IPS DF 6.9 (cell line): ENCODE data around the gene IGFBP3.
A peak's percentile ranks its signal among the peaks of the same experiment; 100 is the strongest.
"Not testable (repeated sequence)": the region's sequence is repeated elsewhere in the genome, so short reads cannot be mapped to it uniquely, and the experiment has no call there.

Experiments used
- DNase-seq: peaks from one replicate; pipeline ENCODE4 v3.0.0-alpha.2; 2013; ENCODE audit warnings: low read depth, low spot score
- H3K27ac ChIP-seq: one replicate; pipeline ENCODE4 v1.5.1; 2013; ENCODE audit warnings: low read length, control low read depth
- H3K27me3 ChIP-seq: 2 replicates; pipeline ENCODE4 v1.6.1; 2013; ENCODE audit warnings: mild to moderate bottlenecking, low read length; ENCODE audit not compliant: control insufficient read depth, insufficient read depth
- H3K36me3 ChIP-seq: 2 replicates; pipeline ENCODE4 v1.6.1; 2013; ENCODE audit warnings: low read length; ENCODE audit not compliant: control insufficient read depth, insufficient read depth
- H3K4me1 ChIP-seq: 2 replicates; pipeline ENCODE4 v1.6.1; 2013; ENCODE audit warnings: low read length; ENCODE audit not compliant: control insufficient read depth, insufficient read depth
- H3K4me3 ChIP-seq: 2 replicates; pipeline ENCODE4 v1.5.1; 2013; ENCODE audit warnings: mild to moderate bottlenecking, low read length
- H3K9me3 ChIP-seq: 2 replicates; pipeline ENCODE4 v1.6.1; 2013; ENCODE audit warnings: low read length, inconsistent platforms; ENCODE audit not compliant: control insufficient read depth, insufficient read depth
- WGBS: extraction: QIAGEN DNeasy Blood & Tissue Kit; methylation state at CpG from one replicate; pipeline ENCODE4 v1.1.7; 2013; ENCODE audit warnings: mixed read lengths, missing lambda C conversion rate; ENCODE audit not compliant: insufficient read length, insufficient coverage; 5-methylcytosine and 5-hydroxymethylcytosine counted together

The IGFBP3 gene, protein sequence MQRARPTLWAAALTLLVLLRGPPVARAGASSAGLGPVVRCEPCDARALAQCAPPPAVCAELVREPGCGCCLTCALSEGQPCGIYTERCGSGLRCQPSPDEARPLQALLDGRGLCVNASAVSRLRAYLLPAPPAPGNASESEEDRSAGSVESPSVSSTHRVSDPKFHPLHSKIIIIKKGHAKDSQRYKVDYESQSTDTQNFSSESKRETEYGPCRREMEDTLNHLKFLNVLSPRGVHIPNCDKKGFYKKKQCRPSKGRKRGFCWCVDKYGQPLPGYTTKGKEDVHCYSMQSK

DNA sequence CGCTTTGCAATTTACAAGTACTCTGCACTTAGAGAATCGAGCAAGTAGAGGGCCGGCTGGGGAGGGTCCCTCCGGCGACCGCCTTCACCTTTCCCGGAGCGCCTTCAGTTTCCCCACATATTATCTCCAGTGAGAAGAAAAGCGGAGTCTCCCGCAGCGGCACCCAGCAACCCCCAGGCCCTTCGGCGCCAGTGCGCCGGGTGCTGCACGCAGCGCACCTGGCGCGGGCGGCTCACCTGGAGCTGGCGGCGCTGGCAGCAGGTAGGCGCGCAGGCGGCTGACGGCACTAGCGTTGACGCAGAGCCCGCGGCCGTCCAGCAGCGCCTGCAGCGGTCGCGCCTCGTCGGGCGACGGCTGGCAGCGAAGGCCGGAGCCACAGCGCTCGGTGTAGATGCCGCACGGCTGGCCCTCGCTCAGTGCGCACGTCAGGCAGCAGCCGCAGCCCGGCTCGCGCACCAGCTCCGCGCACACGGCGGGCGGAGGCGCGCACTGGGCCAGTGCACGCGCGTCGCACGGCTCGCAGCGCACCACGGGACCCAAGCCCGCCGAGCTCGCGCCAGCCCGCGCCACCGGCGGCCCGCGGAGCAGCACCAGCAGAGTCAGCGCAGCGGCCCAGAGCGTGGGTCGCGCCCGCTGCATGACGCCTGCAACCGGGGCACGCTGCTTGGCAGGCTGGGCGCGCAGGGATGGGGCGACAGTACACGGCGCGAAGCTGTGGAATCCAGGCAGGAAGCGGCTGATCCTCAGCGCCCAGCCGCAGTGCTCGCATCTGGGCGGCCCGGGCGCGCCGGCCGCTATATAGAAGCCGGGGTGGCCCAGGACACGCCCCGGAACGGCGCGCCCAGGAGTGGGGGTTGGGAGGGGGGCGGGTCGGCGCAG is at the start of gene IGFBP3:
IGFBP3 (minus strand) TSS at position 771 of the 879 bp plus-strand sequence; CDS start at position 639, 132 bp downstream.
- H3K9me3 ChIP-seq: no peaks in the 10 kb centered on the region
- no CpG with 5 or more reads among the region's 111 CpGs for WGBS
- H3K36me3 ChIP-seq: no peaks in the 10 kb centered on the region
- H3K27ac ChIP-seq: no peak within 1 kb of the TSS
- H3K4me1 ChIP-seq: peaks cover 4% of the 10 kb centered on the region; the same call in 1 of the 2 replicates
- H3K4me3 ChIP-seq: peak within 1 kb of the TSS; percentile 65
- no peak for DNase-seq
- peaks cover 27% of the 10 kb centered on the region for H3K27me3 ChIP-seq

DNA sequence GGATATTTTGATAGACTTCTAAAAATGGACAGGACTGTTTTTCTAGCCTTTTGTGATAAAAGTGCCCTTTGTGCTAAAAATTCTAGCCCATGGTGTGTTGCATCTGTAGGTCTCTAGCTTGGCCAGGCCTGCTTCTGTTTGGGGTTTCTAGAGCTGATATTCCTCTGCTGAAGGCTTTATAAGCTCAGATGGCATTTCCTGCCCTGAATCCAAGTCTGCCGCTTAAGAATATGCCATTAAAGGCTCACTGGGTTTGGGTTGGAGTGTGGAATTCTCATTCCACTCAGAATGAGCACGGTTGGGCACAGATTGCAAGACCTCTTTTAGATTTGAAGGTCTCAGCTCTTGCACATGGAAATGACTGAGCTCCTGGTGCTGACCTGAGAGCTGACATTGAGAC is 49.4 kb upstream of the IGFBP3 start:
- Histone ChIP-seq H3K4me3 (no peak overlapping the region), H3K4me1 (no peaks in the 10 kb centered on the region; the same call in 1 of the 2 replicates), H3K27ac (no peak overlapping the region), H3K9me3 (no peaks in the 10 kb centered on the region), H3K27me3 (no peaks in the 10 kb centered on the region), H3K36me3 (no peaks in the 10 kb centered on the region)
- no CpG with 5 or more reads among the region's 2 CpGs for WGBS
- DNase-seq: no peak

DNA sequence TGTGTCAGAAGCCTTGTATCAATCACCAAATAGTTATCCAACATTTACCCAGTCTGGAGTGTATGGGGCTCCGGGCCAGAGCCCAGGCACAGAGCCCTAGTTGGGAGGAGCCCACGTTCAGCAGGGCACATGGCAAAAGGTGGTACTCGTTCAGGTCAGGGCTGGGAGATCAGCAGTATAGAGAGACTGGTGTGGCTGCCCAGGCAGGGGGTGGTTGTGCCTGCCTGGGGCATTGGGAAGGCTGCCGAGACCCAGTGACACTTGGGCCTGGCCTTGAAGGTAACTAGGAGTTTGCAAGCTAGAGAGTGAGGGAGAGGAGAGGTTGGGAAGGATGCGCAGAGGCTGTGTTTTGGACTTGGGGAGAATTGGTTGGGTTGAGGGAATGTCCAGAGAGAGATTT is 48.9 kb upstream of the IGFBP3 start:
- no CpG with 5 or more reads among the region's 5 CpGs for WGBS
- Histone ChIP-seq H3K36me3 (no peaks in the 10 kb centered on the region), H3K27ac (no peak overlapping the region), H3K9me3 (no peaks in the 10 kb centered on the region), H3K4me3 (no peak overlapping the region), H3K4me1 (no peaks in the 10 kb centered on the region; the same call in 1 of the 2 replicates), H3K27me3 (no peaks in the 10 kb centered on the region)
- DNase-seq: no peak

DNA sequence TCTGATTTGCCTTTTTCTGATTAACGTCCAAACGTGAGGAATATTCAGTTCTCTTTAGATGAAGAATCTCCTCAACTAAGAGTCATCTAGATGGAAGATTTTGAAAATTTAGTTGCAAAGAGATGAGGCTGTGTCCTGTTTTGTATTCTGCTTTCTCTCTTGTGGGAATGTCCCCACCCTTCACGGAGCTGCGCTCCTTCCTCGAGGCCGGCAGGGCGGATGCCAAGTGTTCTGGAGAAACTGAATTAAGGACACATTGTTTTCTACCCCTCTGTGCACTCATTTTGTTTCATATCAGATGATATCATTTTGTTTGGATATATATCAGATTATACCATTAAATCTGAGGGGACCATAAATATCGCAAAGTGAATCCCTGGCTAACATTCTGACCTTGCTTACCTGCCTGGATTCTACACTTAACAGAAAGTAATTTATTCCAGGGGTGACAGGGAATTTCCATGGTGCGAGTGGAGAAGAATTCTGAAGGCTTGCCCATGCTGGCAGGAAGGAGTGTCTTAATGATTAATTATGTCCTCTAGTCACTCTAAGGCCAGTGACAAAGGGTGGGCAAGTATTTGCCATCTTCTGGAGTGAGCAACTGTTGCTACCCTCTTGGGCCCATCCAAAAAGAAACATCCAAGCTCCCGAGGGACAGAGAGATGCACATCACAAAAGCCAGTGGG is 47.9 kb upstream of the IGFBP3 start:
- no peak for DNase-seq
- Histone ChIP-seq H3K27ac (no peak overlapping the region), H3K4me1 (no peaks in the 10 kb centered on the region; the same call in 1 of the 2 replicates), H3K4me3 (no peak overlapping the region), H3K36me3 (no peaks in the 10 kb centered on the region), H3K9me3 (no peaks in the 10 kb centered on the region), H3K27me3 (no peaks in the 10 kb centered on the region)
- no CpG with 5 or more reads among the region's 10 CpGs for WGBS

DNA sequence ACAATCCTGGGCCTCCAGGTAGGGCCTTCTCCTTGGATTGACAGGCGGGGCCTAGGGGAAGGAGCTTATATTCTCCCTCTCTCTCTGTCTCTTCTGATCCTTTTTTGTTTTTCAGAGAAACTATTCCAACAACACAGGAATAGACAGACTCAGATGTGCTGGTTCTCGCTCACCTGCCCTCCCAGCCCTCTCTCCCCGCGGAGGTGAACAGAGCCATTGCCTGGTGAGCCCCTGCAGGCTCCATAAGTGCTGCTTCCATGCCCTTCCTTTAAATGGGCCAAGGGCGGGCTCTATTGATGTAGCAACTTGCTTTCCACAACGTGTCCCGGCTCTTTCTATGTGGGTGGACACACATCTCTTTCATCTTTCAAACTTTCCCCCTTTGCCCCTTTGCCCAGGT is 47.2 kb upstream of the IGFBP3 start:
- WGBS: no CpG with 5 or more reads among the region's 7 CpGs
- no peak for DNase-seq
- no peak overlapping the region for H3K27ac ChIP-seq
- no peaks in the 10 kb centered on the region for H3K36me3 ChIP-seq
- H3K4me1 ChIP-seq: no peaks in the 10 kb centered on the region; the same call in 1 of the 2 replicates
- H3K27me3 ChIP-seq: no peaks in the 10 kb centered on the region
- H3K4me3 ChIP-seq: no peak overlapping the region
- H3K9me3 ChIP-seq: no peaks in the 10 kb centered on the region

DNA sequence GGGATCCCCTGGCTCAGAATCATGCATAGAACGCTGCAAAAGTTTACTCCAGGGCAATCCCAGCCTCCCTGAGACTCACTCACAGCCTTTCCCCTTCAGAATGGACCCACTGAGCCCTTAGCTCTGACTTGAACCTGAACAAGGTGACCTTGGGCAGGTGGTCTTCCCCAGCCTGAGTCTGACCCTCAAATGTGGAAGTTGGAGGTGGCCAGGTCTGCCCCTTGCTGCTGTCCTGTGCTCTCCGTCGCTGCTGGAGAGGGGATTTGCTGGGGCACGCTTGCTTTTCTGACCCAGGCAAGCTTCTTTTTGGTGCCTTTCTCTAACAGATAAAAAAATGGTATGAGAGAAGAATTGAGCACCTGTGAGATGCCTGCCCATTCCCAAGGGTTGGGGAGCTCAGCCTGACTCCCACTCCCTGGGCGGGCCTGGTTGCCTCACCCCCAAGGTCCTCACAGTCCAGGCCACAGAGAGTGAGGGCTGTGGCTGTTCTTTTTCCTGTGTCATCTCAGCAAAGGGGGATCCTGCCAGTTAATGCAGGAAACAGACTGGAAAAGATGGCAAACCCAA is 46.6 kb upstream of the IGFBP3 start:
- no peak for DNase-seq
- no CpG with 5 or more reads among the region's 5 CpGs for WGBS
- H3K27me3 ChIP-seq: no peaks in the 10 kb centered on the region

DNA sequence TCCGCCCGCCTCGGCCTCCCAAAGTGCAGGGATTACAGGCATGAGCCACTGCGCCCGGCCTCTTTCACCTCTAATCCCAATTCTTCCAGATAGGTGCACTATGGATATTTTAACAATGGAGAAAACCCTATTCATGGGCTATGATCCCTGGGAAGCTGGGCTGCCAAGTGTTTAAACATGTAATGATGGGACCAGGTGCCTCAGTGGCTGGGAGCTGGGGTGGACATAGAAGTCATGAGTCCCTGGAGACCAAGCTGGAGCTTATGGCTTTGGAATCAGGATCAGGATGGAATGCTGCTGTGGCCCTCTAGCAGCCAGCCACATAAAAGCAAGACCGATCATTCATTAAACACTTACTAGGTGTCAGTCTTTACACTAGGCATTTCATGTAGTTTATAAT is 41.8 kb upstream of the IGFBP3 start:
- Histone ChIP-seq H3K9me3 (no peaks in the 10 kb centered on the region), H3K27me3 (no peaks in the 10 kb centered on the region), H3K27ac (no peak overlapping the region), H3K4me3 (no peak overlapping the region), H3K4me1 (0 out of 2 replicates have a peak, but pooled peaks cover 1% of the 10 kb centered on the region), H3K36me3 (no peaks in the 10 kb centered on the region)
- no peak for DNase-seq
- no CpG with 5 or more reads among the region's 6 CpGs for WGBS

More for the DNA sequence above, 46.6 kb upstream of the IGFBP3 start:
- H3K4me1 ChIP-seq: peaks cover 1% of the 10 kb centered on the region; the same call in 1 of the 2 replicates
- H3K27ac ChIP-seq: no peak overlapping the region
- H3K9me3 ChIP-seq: no peaks in the 10 kb centered on the region
- no peak overlapping the region for H3K4me3 ChIP-seq
- H3K36me3 ChIP-seq: no peaks in the 10 kb centered on the region

DNA sequence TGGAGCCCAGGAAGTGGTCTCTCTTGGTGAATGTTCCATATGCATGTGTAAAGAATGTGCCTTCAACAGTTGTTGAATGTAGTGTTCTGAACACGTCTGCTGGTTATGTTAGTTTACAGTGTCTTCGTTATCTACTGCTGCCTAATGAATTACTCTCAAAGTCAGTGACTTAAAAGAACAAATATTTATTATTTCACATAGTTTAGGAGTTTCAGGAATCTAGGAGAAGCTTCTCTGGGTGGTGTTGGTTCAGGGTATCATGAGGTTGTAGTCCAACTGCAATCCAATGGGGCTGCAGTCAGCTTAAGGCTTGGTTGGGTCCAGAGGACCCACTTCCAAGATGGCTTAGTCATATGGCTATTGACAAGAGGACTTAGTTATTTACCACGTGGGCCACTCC is 36.6 kb upstream of the IGFBP3 start:
- H3K27me3 ChIP-seq: no peaks in the 10 kb centered on the region
- DNase-seq: no peak
- H3K36me3 ChIP-seq: no peaks in the 10 kb centered on the region
- H3K9me3 ChIP-seq: peaks cover 3% of the 10 kb centered on the region; the same call in 1 of the 2 replicates
- no peak overlapping the region for H3K27ac ChIP-seq
- no peaks in the 10 kb centered on the region for H3K4me1 ChIP-seq
- no CpG with 5 or more reads among the region's 3 CpGs for WGBS
- no peak overlapping the region for H3K4me3 ChIP-seq

DNA sequence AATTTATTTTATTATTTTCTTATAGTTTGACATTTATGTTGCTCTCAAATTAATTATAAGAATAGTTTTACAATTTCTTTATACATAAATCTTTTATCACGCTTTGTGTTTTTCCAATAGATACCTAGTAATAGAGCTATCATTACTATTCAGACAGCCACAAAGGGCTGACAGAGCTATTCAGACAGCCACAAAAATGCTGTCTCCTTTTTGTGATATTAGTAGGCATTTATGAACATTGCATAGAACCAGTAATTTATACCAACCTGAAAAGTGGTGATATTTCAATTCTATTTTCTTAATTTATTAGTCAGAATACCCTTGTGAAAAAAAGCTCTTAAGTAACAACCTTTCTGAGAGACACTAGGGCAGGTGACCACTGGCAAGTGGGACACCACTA is 34.2 kb upstream of the IGFBP3 start:
- Histone ChIP-seq H3K36me3 (no peaks in the 10 kb centered on the region), H3K4me3 (no peak overlapping the region), H3K27me3 (no peaks in the 10 kb centered on the region), H3K4me1 (no peaks in the 10 kb centered on the region), H3K27ac (no peak overlapping the region), H3K9me3 (peaks cover 3% of the 10 kb centered on the region; the same call in 1 of the 2 replicates)
- DNase-seq: no peak
- no CpG with 5 or more reads among the region's 1 CpG for WGBS

DNA sequence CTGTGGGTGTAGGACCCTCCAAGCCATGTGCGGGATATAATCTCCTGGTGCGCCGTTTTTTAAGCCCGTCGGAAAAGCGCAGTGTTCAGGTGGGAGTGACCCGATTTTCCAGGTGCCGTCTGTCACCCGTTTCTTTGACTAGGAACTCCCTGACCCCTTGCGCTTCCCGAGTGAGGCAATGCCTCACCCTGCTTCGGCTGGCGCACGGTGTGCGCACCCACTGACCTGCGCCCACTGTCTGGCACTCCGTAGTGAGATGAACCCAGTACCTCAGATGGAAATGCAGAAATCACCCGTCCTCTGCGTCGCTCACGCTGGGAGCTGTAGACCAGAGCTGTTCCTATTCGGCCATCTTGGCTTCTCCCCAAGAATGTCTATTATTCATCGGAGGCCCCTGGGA is 32.0 kb upstream of the IGFBP3 start:
- not testable (repeated sequence) for H3K4me3 ChIP-seq, H3K4me1 ChIP-seq, DNase-seq, H3K27me3 ChIP-seq, H3K36me3 ChIP-seq, H3K9me3 ChIP-seq, H3K27ac ChIP-seq
- no CpG with 5 or more reads among the region's 23 CpGs for WGBS
